SK-N-SH (cell line): ENCODE measurements around the gene GABRB2. TPM values are rescaled to one million over a fixed set of nuclear protein-coding genes. Genes with fewer than 3 reads are reported as not detected.
A peak's percentile ranks its signal among the peaks of the same experiment; 100 is the strongest.

ENCODE experiments used
- CTCF ChIA-PET: fragments of 300-600, 350-600 bp; formaldehyde crosslinking; extraction: SDS; loops from one replicate; lab custom pipeline; 2021; lab: Yijun Ruan, JAX
- POLR2A ChIA-PET: fragments of 350-600 bp; sonication (Branson Sonifier 250); formaldehyde crosslinking; extraction: SDS; loops from one replicate; lab custom pipeline; 2020; ENCODE audit warnings: antibody characterized with exemption, inconsistent platforms; lab: Yijun Ruan, JAX
- DNase-seq: peaks from one replicate; pipeline ENCODE4 v3.0.0; 2012
- H2AFZ ChIP-seq: fragments of 200-600 bp; sonication (generic); 2 replicates; pipeline ENCODE4 v1.8.1; 2016; ENCODE audit warnings: antibody characterized with exemption, mild to moderate bottlenecking, low read depth
- H3F3A ChIP-seq: fragments of 200-600 bp; sonication (generic); replicated peaks from 2 replicates; pipeline ENCODE3; 2016; ENCODE audit warnings: antibody characterized with exemption, mild to moderate bottlenecking; ENCODE audit not compliant: insufficient read depth
- H3K27ac ChIP-seq, 2 experiments: fragments of 200-500 bp in 1 of 2; fragments of 200-600 bp in 1 of 2; sonication (Bioruptor generic) in 1 of 2; sonication (generic), shearing (Covaris generic) in 1 of 2; 2 replicates each; pipeline versions ENCODE4 v1.5.1 to v1.6.1; 2014 to 2016; ENCODE audit warnings: low read depth in 2 of 2, inconsistent platforms in 1 of 2, low read length in 1 of 2, mild to moderate bottlenecking in 1 of 2, mixed read lengths in 1 of 2
- H3K27me3 ChIP-seq: fragments of 200-600 bp; sonication (generic), shearing (Covaris generic); 2 replicates; pipeline ENCODE4 v1.6.1; 2016; ENCODE audit warnings: mixed run types; ENCODE audit not compliant: insufficient read depth
- H3K36me3 ChIP-seq, 2 experiments: fragments of 200-500 bp in 1 of 2; fragments of 200-600 bp in 1 of 2; sonication (Bioruptor generic) in 1 of 2; sonication (generic) in 1 of 2; replicated peaks in 1 of 2; 2 replicates each; pipeline versions ENCODE3 to v1.5.1; 2014 to 2016; ENCODE audit warnings: low read length in 1 of 2, mild to moderate bottlenecking in 1 of 2; ENCODE audit not compliant: insufficient read depth in 2 of 2, control insufficient read depth in 1 of 2
- H3K4me1 ChIP-seq, 2 experiments: fragments of 200-500 bp in 1 of 2; fragments of 200-600 bp in 1 of 2; sonication (Bioruptor generic) in 1 of 2; sonication (generic), shearing (Covaris generic) in 1 of 2; 2 replicates each; pipeline versions ENCODE4 v1.5.1 to v1.6.1; 2014 to 2016; ENCODE audit warnings: low read depth in 1 of 2, low read length in 1 of 2, mixed run types in 1 of 2; ENCODE audit not compliant: insufficient read depth in 2 of 2, control insufficient read depth in 1 of 2
- H3K4me2 ChIP-seq: fragments of 200-600 bp; sonication (generic), shearing (Covaris generic); 2 replicates; pipeline ENCODE4 v1.6.1; 2017; ENCODE audit warnings: mixed run types
- H3K4me3 ChIP-seq, 2 experiments: fragments of 200-500 bp in 1 of 2; fragments of 200-600 bp in 1 of 2; sonication (Bioruptor generic) in 1 of 2; sonication (generic), shearing (Covaris generic) in 1 of 2; 2 replicates each; pipeline versions ENCODE4 v1.5.1 to v1.8.1; 2014 to 2016; ENCODE audit warnings: low read depth in 2 of 2, inconsistent platforms in 1 of 2, low read length in 1 of 2, mild to moderate bottlenecking in 1 of 2, mixed read lengths in 1 of 2, moderate library complexity in 1 of 2
- H3K79me2 ChIP-seq: fragments of 200-600 bp; sonication (generic); 2 replicates; pipeline ENCODE4 v1.8.1; 2017; ENCODE audit warnings: mild to moderate bottlenecking; ENCODE audit not compliant: insufficient read depth
- H3K9ac ChIP-seq: fragments of 200-600 bp; sonication (generic); 2 replicates; pipeline ENCODE4 v1.6.1; 2017; ENCODE audit warnings: mixed run types
- H3K9me2 ChIP-seq: fragments of 200-600 bp; sonication (generic); 2 replicates; pipeline ENCODE4 v1.6.1; 2017; ENCODE audit warnings: mixed run types
- H3K9me3 ChIP-seq: fragments of 200-600 bp; sonication (generic); 2 replicates; pipeline ENCODE4 v1.6.1; 2017; ENCODE audit warnings: mixed run types, mild to moderate bottlenecking, moderate library complexity
- H4K20me1 ChIP-seq: fragments of 200-600 bp; sonication (generic); 2 replicates; pipeline ENCODE4 v1.6.1; 2017; ENCODE audit warnings: mild to moderate bottlenecking, mixed run types; ENCODE audit not compliant: insufficient read depth
- ELF1 ChIP-seq: IDR thresholded peaks from 2 replicates; pipeline ENCODE4 v1.4.0; 2012
- EP300 ChIP-seq, 2 experiments: IDR thresholded peaks; 2 replicates each; pipeline versions ENCODE4 v1.4.0 to v1.6.1; 2012; ENCODE audit warnings: borderline replicate concordance in 1 of 2, low read depth in 1 of 2, low read length in 1 of 2
- FOXJ3 ChIP-seq: sonication (generic); formaldehyde crosslinking; IDR thresholded peaks from 2 replicates; pipeline ENCODE4 v1.5.1; 2020; ENCODE audit warnings: mild to moderate bottlenecking, missing genetic modification reagents
- GABPA ChIP-seq: IDR thresholded peaks from 2 replicates; pipeline ENCODE4 v1.4.0; 2012; ENCODE audit warnings: low read depth, mild to moderate bottlenecking
- JUND ChIP-seq: IDR thresholded peaks from 2 replicates; pipeline ENCODE4 v1.4.0; 2012
- MXI1 ChIP-seq: IDR thresholded peaks from 2 replicates; pipeline ENCODE4 v1.6.1; 2012; ENCODE audit warnings: mild to moderate bottlenecking, low read depth, low read length, improper control_type of control experiment
- POLR2AphosphoS5 ChIP-seq: IDR thresholded peaks from 2 replicates; pipeline ENCODE4 v1.6.1; 2012; ENCODE audit warnings: low read depth, low read length
- RAD21 ChIP-seq: IDR thresholded peaks from 2 replicates; pipeline ENCODE4 v1.6.1; 2012; ENCODE audit warnings: mild to moderate bottlenecking, low read length
- RCOR1 ChIP-seq: fragments of 150-350 bp; IDR thresholded peaks from 2 replicates; pipeline ENCODE4 v1.6.1; 2017; ENCODE audit warnings: antibody characterized with exemption, low read length
- SIN3A ChIP-seq: IDR thresholded peaks from 2 replicates; pipeline ENCODE4 v1.6.1; 2012; ENCODE audit warnings: low read depth, mild to moderate bottlenecking, low read length, moderate library complexity, borderline replicate concordance
- SMC3 ChIP-seq: IDR thresholded peaks from 2 replicates; pipeline ENCODE4 v1.6.1; 2012; ENCODE audit warnings: low read depth, low read length, improper control_type of control experiment
- YY1 ChIP-seq: IDR thresholded peaks from 2 replicates; pipeline ENCODE4 v1.4.0; 2012; ENCODE audit warnings: low read depth, mild to moderate bottlenecking
- WGBS: methylation state at CpG from one replicate; pipeline ENCODE4 v1.1.6; 2017; ENCODE audit warnings: low lambda C conversion rate; 5-methylcytosine and 5-hydroxymethylcytosine counted together
- polyA plus RNA-seq, 3 experiments: library from polyadenylated mRNA; depleted of rRNA; stranded (reverse); fragments of >200 nt; gene quantifications; 2 replicates each; pipeline ENCODE4 v1.2.3, GENCODE V29; 2012
- TF ChIP-seq, protein P1 (sequence below): IDR thresholded peaks from 2 replicates; pipeline ENCODE4 v1.6.1; 2012; ENCODE audit warnings: mild to moderate bottlenecking, low read depth, low read length, moderate library complexity
- TF ChIP-seq, protein P2 (sequence below): fragments of 150-350 bp; IDR thresholded peaks from 2 replicates; pipeline ENCODE4 v1.6.1; 2016; ENCODE audit warnings: mild to moderate bottlenecking, low read depth, low read length
- TF ChIP-seq, protein P3 (sequence below): IDR thresholded peaks from 2 replicates; pipeline ENCODE4 v1.4.0; 2012; ENCODE audit warnings: low read depth
- TF ChIP-seq, protein P4 (sequence below): fragments of 200-600 bp; sonication (generic); IDR thresholded peaks from 2 replicates; pipeline ENCODE4 v1.6.1; 2017; ENCODE audit warnings: antibody characterized with exemption, mild to moderate bottlenecking, moderate library complexity
- TF ChIP-seq, protein P5 (sequence below): fragments of 150-350 bp; IDR thresholded peaks from 2 replicates; pipeline ENCODE4 v1.6.1; 2017; ENCODE audit warnings: antibody characterized with exemption, low read length, low read depth, borderline replicate concordance

GABRB2 gene
- polyA plus RNA-seq, 1 of the 3 experiments (the other 2 are of a cell fraction) = not detected

DNA sequence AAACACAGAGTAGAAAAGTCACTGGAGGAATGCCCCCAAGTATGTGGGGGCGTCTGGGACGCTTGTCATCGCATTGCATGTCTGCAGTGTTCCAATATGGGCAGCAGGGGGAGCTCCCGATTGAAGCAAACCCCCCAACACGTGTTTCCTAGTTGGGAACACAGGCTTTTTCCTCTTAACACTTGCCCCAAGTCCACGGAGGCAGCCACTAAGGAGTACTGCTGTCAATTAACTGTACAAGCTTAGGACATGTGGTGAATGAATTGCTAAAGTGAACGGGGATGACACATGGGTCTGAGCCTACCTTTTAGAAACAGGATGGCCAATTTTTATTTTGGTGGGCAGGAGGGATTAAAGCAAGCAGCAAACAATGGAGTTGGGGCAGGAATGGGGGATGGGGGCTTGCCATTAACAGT, 2.2 kb downstream of the GABRB2 start:
- no peaks in the 10 kb centered on the region for H3F3A ChIP-seq

DNA sequence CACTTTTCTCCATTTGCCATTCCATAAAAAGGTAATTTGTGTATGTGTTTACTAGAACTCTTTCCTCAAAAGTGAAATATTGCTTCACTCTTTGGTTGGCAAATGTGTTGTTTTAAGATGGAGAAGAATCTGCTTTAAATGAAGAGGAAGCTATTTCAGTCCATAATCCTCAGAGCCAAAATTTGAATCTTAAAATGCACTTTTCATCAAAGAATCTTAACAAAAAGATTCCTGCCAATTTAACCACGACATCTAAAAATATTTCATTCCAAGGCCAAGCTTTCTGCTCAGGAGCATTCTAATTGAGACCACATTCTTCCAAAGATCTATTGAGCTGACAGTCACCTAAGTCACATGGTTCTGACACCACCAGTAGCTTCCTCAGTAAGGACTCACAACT, 7.5 kb downstream of the GABRB2 start:
- Histone ChIP-seq H3K4me1 (no peaks in the 10 kb centered on the region), H3K9me3 (no peaks in the 10 kb centered on the region), H3F3A (no peaks in the 10 kb centered on the region), H3K27ac (no peak overlapping the region), H3K9ac (no peak overlapping the region), H3K36me3 (no peaks in the 10 kb centered on the region), H2AFZ (no peak overlapping the region), H3K9me2 (no peaks in the 10 kb centered on the region), H3K4me2 (no peak overlapping the region), H4K20me1 (no peaks in the 10 kb centered on the region), H3K27me3 (no peaks in the 10 kb centered on the region), H3K79me2 (no peaks in the 10 kb centered on the region), H3K4me3 (no peak overlapping the region)
- no peak for DNase-seq
- ChIA-PET CTCF (no interaction called here), POLR2A (no interaction called here)
- WGBS = 0% methylated on average over 1 of the region's 1 CpG
- TF ChIP-seq GABPA (no peak), RAD21 (no peak), FOXJ3 (CRISPR knock-in tag) (no peak), SIN3A (no peak), POLR2AphosphoS5 (no peak), YY1 (no peak), RCOR1 (no peak), JUND (no peak), ELF1 (no peak)
- TF ChIP-seq, protein P1, sequence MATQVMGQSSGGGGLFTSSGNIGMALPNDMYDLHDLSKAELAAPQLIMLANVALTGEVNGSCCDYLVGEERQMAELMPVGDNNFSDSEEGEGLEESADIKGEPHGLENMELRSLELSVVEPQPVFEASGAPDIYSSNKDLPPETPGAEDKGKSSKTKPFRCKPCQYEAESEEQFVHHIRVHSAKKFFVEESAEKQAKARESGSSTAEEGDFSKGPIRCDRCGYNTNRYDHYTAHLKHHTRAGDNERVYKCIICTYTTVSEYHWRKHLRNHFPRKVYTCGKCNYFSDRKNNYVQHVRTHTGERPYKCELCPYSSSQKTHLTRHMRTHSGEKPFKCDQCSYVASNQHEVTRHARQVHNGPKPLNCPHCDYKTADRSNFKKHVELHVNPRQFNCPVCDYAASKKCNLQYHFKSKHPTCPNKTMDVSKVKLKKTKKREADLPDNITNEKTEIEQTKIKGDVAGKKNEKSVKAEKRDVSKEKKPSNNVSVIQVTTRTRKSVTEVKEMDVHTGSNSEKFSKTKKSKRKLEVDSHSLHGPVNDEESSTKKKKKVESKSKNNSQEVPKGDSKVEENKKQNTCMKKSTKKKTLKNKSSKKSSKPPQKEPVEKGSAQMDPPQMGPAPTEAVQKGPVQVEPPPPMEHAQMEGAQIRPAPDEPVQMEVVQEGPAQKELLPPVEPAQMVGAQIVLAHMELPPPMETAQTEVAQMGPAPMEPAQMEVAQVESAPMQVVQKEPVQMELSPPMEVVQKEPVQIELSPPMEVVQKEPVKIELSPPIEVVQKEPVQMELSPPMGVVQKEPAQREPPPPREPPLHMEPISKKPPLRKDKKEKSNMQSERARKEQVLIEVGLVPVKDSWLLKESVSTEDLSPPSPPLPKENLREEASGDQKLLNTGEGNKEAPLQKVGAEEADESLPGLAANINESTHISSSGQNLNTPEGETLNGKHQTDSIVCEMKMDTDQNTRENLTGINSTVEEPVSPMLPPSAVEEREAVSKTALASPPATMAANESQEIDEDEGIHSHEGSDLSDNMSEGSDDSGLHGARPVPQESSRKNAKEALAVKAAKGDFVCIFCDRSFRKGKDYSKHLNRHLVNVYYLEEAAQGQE = no peak
- TF ChIP-seq, protein P2, sequence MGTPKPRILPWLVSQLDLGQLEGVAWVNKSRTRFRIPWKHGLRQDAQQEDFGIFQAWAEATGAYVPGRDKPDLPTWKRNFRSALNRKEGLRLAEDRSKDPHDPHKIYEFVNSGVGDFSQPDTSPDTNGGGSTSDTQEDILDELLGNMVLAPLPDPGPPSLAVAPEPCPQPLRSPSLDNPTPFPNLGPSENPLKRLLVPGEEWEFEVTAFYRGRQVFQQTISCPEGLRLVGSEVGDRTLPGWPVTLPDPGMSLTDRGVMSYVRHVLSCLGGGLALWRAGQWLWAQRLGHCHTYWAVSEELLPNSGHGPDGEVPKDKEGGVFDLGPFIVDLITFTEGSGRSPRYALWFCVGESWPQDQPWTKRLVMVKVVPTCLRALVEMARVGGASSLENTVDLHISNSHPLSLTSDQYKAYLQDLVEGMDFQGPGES = no peak

More for the DNA sequence above, 2.2 kb downstream of the GABRB2 start:
- no peaks in the 10 kb centered on the region for H3K9me3 ChIP-seq
- H3K4me2 ChIP-seq = no peak overlapping the region
- POLR2A ChIA-PET = no interaction called here
- no peaks in the 10 kb centered on the region for H3K9me2 ChIP-seq
- peak overlapping the region in 1 of 2 experiments; percentile 28; a peak in 1 of 4 replicates for H3K4me3 ChIP-seq
- no peak overlapping the region for H2AFZ ChIP-seq
- no peaks in the 10 kb centered on the region for H4K20me1 ChIP-seq
- CTCF ChIA-PET = interaction anchor here (0.6 to 2.5 kb wide), 17 partner anchors 8 to 1864 kb away, joined by 3 to 16 read pairs (median 3); no protein-coding TSS in a partner anchor
- peaks cover 32% of the 10 kb centered on the region for H3K27me3 ChIP-seq
- TF ChIP-seq SMC3 = peak; percentile 54
- TF ChIP-seq, protein P3, sequence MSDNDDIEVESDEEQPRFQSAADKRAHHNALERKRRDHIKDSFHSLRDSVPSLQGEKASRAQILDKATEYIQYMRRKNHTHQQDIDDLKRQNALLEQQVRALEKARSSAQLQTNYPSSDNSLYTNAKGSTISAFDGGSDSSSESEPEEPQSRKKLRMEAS = peak; percentile 92
- peak; percentile 59 for TF ChIP-seq RAD21
- TF ChIP-seq, protein P4, sequence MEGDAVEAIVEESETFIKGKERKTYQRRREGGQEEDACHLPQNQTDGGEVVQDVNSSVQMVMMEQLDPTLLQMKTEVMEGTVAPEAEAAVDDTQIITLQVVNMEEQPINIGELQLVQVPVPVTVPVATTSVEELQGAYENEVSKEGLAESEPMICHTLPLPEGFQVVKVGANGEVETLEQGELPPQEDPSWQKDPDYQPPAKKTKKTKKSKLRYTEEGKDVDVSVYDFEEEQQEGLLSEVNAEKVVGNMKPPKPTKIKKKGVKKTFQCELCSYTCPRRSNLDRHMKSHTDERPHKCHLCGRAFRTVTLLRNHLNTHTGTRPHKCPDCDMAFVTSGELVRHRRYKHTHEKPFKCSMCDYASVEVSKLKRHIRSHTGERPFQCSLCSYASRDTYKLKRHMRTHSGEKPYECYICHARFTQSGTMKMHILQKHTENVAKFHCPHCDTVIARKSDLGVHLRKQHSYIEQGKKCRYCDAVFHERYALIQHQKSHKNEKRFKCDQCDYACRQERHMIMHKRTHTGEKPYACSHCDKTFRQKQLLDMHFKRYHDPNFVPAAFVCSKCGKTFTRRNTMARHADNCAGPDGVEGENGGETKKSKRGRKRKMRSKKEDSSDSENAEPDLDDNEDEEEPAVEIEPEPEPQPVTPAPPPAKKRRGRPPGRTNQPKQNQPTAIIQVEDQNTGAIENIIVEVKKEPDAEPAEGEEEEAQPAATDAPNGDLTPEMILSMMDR = peak; percentile 90
- no peak for TF ChIP-seq MXI1
- TF ChIP-seq, protein P2 = no peak
- TF ChIP-seq, protein P5, sequence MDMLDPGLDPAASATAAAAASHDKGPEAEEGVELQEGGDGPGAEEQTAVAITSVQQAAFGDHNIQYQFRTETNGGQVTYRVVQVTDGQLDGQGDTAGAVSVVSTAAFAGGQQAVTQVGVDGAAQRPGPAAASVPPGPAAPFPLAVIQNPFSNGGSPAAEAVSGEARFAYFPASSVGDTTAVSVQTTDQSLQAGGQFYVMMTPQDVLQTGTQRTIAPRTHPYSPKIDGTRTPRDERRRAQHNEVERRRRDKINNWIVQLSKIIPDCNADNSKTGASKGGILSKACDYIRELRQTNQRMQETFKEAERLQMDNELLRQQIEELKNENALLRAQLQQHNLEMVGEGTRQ = 0 out of 2 replicates have a peak, but pooled peaks have one; percentile 12
- TF ChIP-seq EP300 (IDR thresholded peaks at IDR 0.05; ENCODE audit: borderline replicate concordance in 1 of 2, low read depth in 1 of 2, low read length in 1 of 2) = no peak
- TF ChIP-seq, all 33 proteins: peak for 5
- 0% methylated on average over 7 of the region's 7 CpGs for WGBS
- DNase-seq = peak; percentile 61
- Histone ChIP-seq H3K4me1 (peaks cover 0 to 3% of the 10 kb centered on the region in 2 experiments; a peak in 1 of 4 replicates), H3K27ac (no peak overlapping the region), H3K79me2 (no peaks in the 10 kb centered on the region), H3K36me3 (no peaks in the 10 kb centered on the region), H3K9ac (no peak overlapping the region)
